ENCODE results near the gene ZNF157.

GRCh38 chrX:47446431-47446830 lies 76.1 kb downstream of the ZNF157 start:
- TF ChIP-seq, protein P1, sequence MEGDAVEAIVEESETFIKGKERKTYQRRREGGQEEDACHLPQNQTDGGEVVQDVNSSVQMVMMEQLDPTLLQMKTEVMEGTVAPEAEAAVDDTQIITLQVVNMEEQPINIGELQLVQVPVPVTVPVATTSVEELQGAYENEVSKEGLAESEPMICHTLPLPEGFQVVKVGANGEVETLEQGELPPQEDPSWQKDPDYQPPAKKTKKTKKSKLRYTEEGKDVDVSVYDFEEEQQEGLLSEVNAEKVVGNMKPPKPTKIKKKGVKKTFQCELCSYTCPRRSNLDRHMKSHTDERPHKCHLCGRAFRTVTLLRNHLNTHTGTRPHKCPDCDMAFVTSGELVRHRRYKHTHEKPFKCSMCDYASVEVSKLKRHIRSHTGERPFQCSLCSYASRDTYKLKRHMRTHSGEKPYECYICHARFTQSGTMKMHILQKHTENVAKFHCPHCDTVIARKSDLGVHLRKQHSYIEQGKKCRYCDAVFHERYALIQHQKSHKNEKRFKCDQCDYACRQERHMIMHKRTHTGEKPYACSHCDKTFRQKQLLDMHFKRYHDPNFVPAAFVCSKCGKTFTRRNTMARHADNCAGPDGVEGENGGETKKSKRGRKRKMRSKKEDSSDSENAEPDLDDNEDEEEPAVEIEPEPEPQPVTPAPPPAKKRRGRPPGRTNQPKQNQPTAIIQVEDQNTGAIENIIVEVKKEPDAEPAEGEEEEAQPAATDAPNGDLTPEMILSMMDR (IDR thresholded peaks at IDR 0.05): no peak
- TF ChIP-seq POLR2A (IDR thresholded peaks at IDR 0.05): no peak
- TF ChIP-seq EP300 (IDR thresholded peaks at IDR 0.05; ENCODE audit: low read depth): no peak
- TF ChIP-seq POLR2AphosphoS5 (IDR thresholded peaks at IDR 0.05): no peak
